HG03108 (cell line): ENCODE results near the gene G6PC2.
A peak's percentile ranks its signal among the peaks of the same experiment; 100 is the strongest.
"Not testable (repeated sequence)": the region's sequence is repeated elsewhere in the genome, so short reads cannot be mapped to it uniquely, and the experiment has no call there.

Experiments
- ATAC-seq: cut with Tn5 transposase; IDR thresholded peaks from one replicate; pipeline ENCODE4 v1.9.1; 2021; ENCODE audit warnings: moderate library complexity; ENCODE audit not compliant: unreplicated experiment

Gene G6PC2, protein sequence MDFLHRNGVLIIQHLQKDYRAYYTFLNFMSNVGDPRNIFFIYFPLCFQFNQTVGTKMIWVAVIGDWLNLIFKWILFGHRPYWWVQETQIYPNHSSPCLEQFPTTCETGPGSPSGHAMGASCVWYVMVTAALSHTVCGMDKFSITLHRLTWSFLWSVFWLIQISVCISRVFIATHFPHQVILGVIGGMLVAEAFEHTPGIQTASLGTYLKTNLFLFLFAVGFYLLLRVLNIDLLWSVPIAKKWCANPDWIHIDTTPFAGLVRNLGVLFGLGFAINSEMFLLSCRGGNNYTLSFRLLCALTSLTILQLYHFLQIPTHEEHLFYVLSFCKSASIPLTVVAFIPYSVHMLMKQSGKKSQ

DNA sequence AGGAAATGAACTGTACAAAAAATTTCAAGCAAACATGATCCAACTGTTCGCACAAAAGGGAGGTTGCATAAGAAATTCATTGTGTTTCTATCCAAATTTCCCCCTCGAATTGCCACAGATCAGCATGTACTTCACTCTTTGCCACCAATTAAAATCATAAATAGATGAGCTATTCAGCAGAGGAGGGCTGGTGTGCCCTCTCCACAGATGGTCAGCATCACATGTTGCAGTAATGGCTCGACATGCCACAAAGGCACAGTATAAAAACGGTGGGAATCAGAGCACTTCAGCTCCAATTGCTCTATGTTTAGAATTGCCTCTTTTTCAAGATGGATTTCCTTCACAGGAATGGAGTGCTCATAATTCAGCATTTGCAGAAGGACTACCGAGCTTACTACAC lies at the start of gene G6PC2:
G6PC2 (plus strand) TSS at position 289 of the 400 bp plus-strand sequence; CDS start at position 330, 41 bp downstream.
- no peak for ATAC-seq

DNA sequence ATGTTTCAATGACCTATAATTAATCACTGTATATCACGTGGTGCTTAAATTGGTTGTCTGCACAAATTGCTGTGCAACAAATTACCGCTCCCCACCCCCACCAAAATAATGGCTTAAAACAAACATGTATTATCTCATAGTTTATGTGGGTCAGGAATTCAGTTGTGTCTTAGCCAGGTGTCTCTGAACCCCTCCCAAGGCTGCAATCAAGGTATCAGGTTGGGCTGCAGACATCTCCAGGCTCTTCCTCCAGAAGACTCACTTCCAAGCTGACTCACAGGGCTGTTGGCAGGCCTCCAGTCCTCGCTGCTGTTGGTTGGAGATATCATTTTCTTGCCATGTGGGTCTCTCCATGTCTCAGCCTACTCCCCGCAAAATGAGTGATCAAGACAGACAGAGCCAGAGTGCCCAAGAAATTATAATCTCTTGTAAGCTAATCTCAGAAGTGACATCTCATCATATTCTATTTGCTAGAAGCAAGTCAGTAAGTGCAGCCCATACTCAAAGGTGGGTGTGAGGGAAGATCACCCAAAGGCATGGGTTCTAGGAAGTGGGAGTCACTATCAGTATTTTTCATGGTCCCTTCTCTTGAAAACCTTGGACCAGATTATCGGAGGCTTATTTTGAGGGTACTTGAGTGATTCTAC lies 49.3 kb upstream of the G6PC2 start:
- ATAC-seq = no peak

DNA sequence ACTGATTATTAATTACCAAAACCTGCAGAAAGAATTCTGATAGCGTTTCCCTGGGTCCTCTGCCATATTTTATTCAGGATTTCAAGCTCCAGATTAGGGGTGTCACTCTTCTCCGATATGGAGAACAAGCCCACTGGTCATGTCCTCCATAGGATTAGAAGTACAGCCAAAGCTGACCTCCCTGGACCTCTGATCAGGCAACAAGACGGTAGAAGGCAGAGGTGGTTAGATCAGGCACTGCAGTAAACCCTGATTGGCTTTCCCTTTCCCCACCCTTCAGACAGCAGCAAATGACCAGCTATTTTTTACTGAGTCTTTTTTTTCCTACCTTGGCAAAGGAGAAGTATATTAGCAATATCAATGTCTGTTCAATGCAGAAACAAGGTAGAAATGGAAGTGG lies 48.6 kb upstream of the G6PC2 start:
- ATAC-seq = no peak

DNA sequence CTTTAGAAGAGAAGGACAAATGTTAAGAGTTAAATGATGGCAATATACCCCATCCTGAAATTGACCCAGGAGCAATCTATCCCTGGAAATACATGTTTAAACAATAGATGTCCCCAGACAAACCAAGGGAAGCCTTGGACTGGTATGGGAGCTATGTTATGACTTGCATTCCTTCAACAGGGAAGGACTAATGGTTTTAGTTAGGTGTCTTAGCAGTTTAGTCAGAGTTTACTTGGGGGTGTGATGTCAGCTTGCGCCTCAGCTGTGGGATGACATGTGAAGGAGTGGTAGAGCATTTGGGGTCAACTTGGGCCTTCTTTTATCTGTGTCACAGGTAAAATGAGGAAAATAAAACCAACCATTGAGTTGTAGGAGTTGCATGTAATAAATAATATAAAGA lies 47.6 kb upstream of the G6PC2 start:
- ATAC-seq = no peak

DNA sequence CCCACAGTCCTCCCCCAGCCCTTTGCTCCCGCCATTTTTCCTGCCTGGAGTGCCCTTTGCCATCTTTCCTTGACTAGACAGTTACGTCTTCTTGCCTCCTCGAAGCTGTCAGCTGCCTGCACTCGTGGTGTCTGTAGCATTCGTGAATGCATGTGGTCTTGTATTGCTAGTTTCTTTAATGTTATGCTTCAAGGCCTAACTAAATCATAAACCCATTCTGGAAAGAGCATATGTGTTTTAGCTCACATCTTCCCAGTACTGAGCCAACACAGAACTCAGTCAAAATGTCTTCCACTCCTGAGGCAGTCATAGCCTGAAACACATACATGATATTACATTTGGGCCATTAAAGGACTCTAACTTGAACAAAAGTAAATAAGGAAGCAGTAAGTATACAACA lies 46.4 kb upstream of the G6PC2 start:
- ATAC-seq = no peak

DNA sequence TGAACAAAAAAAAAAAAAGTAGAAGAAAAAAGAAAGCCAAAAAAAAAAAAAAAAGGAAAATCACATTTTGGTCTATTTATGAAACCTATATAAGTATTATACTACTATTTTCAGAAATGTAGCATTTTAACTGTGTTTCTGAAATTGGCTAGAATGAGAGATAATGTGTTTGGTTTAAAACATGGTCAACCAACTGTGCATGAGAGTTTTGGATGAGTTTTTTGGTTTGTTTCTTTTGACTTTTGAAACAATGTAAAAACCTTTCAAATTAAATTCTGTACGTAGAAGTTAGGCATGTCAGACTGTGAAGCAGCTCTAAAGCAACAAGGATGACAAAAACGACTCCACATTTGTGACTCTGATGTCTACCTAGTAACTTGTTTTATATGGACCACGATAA lies 45.5 kb upstream of the G6PC2 start:
- ATAC-seq = no peak

DNA sequence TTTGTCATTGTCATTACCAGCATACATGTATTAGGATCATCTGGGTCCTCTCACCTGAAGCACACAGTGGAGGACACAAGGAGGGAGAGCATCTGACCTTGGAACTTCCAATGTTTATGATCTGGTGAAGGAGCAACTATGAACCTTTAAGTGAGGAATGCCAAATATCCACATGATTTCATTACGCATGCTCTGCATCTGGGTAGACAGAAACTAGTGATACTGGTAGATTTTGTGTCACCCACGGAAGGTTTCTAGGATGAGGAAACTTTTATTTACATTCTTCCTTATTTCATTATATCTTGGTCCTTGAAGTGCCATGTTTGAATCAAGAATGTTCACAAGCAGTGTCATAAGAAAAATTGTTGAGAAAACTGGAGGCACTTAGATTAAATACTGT lies 42.9 kb upstream of the G6PC2 start:
- ATAC-seq = no peak

DNA sequence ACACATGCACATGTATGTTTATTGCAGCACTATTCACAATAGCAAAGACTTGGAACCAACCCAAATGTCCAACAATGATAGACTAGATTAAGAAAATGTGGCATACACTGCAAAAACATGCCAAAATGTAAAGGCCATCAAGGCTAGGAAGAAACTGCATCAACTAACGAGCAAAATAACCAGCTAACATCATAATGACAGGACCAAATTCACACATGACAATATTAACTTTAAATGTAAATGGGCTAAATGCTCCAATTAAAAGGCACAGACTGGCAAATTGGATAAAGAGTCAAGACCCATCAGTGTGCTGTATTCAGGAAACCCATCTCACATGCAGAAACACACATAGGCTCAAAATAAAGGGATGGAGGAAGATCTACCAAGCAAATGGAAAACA lies 33.9 kb upstream of the G6PC2 start:
- ATAC-seq = not testable (repeated sequence)

DNA sequence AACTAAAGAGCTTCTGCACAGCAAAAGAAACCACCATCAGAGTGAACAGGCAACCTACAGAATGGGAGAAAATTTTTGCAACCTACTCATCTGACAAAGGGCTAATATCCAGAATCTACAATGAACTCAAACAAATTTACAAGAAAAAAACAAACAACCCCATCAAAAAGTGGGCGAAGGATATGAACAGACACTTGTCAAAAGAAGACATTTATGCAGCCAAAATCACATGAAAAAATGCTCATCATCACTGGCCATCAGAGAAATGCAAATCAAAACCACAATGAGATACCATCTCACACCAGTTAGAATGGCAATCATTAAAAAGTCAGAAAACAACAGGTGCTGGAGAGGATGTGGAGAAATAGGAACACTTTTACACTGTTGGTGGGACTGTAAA lies 30.7 kb upstream of the G6PC2 start:
- not testable (repeated sequence) for ATAC-seq

DNA sequence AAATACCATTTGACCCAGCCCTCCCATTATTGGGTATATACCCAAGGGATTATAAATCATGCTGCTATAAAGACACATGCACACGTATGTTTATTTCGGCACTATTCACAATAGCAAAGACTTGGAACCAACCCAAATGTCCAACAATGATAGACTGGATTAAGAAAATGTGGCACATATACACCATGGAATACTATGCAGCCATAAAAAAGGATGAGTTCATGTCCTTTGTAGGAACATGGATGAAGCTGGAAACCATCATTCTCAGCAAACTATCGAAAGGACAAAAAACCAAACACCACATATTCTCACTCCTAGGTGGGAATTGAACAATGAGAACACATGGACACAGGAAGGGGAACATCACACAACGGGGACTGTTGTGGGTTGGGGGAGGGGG lies 30.3 kb upstream of the G6PC2 start:
- not testable (repeated sequence) for ATAC-seq

DNA sequence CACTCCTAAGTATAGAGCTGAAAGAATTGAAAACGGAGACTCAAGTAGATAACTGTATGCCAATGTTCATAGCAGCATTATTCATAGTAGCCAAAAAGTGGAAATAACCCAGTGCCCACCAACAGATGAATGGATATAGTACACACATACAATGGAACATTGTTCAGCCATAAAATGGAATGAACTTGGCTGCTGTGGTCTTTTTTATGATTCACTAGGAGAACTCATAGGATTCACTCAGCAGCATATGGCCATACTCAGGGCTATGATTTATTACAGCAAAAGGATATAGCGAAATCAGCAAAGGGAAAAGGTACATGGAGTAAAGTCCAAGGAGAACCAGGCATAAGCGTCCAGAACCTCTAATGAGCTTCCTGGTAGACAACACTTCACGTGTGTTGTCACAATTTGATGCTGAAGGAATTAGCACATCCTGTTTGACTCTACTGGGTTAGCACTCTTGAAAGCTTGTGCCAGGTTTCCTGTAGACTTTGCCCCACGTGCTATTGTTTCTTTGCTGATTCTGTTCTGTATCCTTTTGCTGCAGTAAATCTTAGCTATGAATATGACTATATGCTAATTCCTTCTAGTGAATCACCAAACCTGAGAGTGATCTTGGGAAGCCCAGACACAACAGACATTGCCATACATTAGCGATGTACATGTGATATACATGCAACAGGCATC lies 26.6 kb upstream of the G6PC2 start:
- ATAC-seq = no peak

DNA sequence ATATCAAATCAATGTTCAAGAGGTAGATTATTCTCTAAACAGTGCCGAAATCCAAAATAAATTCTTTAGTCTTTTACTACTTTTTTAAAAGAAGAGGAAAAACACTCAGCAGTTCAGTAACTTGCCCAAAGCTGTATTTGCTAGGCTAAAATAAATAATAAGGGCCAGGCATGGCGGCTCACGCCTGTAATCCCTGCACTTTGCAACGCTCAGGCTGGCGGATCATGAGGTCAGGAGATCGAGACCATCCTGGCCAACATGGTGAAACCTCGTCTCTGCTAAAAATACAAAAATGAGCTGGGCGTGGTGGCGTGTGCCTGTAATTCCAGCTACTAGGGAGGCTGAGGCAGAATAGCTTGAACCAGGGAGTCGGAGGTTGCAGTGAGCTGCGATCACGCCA lies 18.9 kb upstream of the G6PC2 start:
- ATAC-seq = not testable (repeated sequence)

DNA sequence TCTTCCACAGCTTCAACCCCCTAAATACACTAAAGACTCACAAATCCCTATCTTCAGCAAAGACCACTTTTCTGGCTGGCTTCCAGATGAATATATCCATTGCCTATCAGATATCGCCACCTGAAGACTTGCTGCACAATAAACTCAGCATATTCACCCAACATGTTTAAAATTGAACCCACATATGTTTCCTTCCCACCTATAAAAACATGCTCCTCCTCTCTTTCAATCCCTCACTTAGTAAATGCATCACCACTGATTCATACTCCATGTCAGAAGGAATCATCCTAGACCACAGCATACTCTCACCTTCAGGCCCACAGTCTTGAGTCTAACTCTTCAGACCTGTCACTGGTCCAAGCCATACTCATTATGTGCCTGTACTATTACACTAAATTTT lies 16.1 kb upstream of the G6PC2 start:
- no peak for ATAC-seq

DNA sequence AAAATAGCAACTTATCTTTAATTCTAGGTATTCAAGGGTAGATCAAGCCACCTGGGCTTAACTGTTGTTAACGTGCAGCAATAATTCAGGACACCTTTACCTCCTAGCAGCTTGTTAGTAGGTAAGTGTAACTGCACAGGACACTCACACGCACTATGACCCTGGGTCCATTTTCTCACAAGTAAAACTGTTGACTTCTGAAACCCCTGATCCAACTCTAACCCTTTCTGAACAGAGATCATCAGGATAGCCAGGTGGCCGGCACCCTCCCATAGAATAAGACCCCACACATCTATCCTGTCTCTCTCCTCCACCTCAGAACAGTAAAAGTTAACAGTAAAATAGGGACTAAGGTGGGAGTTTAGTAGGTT lies 11.5 kb upstream of the G6PC2 start:
- ATAC-seq = no peak

DNA sequence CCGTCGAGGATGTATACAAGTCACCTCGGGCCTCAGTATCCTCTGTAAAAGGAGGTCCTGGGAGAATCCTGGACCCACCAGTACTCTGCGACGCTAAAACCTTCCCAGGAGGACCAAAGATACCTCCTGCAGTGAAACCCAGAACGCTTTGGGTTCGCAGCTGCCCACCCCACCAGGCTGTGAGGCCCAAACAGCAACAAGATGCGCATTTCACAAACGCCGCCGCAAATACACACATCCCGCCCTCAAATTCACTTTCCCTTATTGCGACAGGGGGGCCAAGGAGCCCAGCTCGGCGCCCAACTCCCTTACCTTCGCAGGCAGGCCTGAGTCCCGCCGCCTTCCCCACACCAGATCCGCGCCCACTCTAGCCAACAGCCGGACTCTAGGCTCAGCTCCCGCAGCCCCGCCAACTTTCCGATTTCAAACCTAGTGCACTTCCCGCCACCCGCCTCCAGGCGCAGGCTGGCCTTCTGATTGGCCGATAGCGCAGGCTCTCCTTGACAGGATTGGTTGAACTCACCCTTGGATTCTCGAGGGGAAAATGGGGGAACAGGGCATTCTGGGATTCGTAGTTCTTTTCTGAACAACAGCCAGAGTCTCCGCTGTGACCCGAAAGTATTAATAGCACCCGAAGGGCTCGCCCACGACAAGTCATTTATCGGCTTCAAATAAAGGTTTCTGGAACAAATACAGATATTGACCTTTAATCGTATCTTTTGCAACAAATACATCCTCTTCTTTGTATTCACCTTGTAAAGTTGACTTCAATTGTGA lies 10.9 kb upstream of the G6PC2 start, which contains the start of gene SPC25:
SPC25 (minus strand) TSS at position 425 of the 777 bp plus-strand sequence. CDS start 911 bp downstream, outside the sequence.
- peak; percentile 100 for ATAC-seq

DNA sequence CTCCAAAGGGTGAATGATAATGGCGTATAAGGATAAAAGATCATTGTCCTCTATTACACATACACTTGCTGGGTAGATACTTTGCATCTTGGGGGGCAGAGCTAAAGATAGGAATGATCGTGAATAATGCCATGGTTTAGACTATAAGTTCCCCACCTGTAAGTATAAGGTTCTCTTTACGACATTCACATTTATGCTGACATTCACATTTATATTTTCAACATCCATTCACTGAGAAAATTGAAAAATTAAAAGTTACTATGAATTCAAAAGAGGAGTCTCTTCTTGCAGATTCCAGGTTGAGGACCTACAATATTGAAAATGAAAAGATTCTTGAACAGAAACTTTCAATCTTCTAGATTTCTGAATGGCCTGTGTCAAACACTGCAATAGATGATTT lies 8.8 kb upstream of the G6PC2 start:
- ATAC-seq = no peak

DNA sequence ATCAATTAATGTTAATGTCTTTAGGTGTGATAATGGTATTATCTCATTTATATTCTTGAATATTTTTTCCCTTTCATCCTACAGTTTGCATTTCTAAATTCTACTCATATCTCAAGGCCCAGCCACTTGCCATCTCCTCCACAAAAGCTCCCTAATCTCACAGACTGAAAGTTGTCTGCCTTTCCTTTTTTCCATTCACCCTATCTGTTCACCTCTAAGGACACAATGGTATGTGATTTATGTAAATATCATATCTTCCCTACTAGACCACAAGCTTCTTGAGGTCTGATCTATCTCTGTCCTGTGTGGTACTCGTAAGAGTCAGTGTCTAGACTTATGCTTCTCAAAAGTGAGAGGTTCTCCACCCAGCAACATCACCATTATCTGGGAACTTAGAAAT lies 7.0 kb upstream of the G6PC2 start:
- no peak for ATAC-seq

DNA sequence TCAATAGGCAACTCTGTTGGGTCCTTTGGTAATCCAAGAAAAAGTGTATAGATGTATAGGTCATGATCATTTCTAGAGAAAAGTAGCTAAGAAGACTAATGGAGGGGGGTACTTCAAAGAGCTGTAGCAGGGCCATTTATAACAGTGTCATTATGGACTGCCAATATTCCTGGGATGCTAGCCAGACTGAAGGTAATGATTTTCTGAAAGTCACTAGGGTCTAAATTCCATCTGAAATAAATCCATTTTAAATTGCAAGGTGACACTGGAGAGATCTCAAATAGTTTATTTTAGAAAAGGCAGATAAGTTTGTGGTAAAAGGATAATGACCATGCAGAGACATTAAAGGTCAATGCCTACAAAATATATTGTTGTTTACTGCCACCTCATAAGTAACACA lies 6.4 kb upstream of the G6PC2 start:
- ATAC-seq = no peak

DNA sequence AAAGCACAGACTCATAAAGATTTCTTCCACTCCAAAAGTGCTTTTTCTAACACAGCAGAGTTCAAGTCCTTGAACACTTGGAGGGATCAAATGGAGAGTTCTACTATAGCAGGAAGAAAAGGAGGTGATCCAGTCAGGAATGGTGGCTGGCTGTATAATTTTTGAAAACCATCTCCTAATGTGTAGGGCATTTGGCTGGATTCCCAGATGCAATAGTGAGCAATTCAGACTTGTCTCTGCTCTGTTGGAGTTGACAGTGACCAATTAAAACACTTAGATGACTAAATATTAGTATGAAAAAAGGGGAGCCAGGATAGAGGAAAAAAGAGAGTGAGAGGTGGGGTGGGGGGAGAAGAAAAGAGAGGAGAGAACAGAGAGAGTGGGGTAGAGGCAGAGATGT lies 5.3 kb upstream of the G6PC2 start:
- ATAC-seq = no peak

DNA sequence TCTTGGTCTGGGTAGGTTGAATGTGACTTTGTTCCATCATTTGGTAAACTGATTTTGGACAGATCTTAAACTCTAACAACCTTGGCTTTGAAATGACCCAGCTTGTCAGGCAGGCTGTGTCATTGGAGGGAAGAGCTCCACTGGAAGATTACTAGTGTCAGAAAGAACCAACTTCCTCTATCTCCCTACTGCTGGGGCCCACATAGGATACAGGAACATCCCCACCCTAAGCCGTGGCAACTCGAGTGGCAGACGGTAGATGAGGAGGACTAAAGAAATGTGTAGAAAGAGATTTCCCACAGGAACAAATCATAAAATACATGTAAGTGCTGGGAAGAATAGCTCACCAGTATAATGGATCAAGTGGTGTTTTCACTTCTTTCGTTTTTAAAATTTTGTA lies 4.3 kb upstream of the G6PC2 start:
- ATAC-seq = no peak

DNA sequence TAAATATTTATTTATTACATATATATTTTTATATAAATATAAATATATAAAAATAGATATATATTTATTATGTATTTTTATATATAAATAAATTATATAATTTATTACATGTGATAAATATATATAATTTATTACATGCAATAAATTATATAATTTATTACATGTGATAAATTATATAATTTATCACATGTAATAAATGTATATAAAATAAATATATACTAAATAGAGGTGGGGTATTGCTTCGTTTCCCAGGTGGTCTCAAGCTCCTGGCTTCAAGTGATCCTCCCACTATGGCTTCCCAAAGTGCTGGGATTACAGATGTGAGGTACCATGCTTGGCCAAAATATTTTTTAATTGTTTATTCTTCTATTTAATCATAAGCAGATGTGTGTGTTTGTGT lies 3.6 kb upstream of the G6PC2 start:
- ATAC-seq = no peak
